SJSA1 (cell line): Measurements from ENCODE around the gene CRYZL1. TPM values are rescaled to one million over a fixed set of nuclear protein-coding genes. Genes with fewer than 3 reads are reported as not detected.

Experiments
- DNase-seq, 2 experiments: peaks; one replicate each; pipeline ENCODE4 v3.0.0-alpha.2; 2015 to 2020; ENCODE audit warnings: low spot score in 2 of 2, low read depth in 1 of 2
- H3K27ac ChIP-seq: fragments of 250-450 bp; sonication (Bioruptor Pico); 2 replicates; pipeline ENCODE4 v1.5.1; 2020; ENCODE audit warnings: mild to moderate bottlenecking, moderate library complexity
- H3K27me3 ChIP-seq: fragments of 250-450 bp; sonication (Bioruptor Pico); replicated peaks from 2 replicates; pipeline ENCODE4 v1.5.1; 2020; ENCODE audit warnings: mild to moderate bottlenecking, moderate library complexity
- H3K36me3 ChIP-seq: fragments of 250-450 bp; sonication (Bioruptor Pico); 2 replicates; pipeline ENCODE4 v1.5.1; 2020; ENCODE audit warnings: mild to moderate bottlenecking
- H3K4me1 ChIP-seq: fragments of 250-450 bp; sonication (Bioruptor Pico); replicated peaks from 2 replicates; pipeline ENCODE4 v1.6.1; 2021; ENCODE audit warnings: mild to moderate bottlenecking
- H3K4me3 ChIP-seq: fragments of 250-450 bp; sonication (Bioruptor Pico); 2 replicates; pipeline ENCODE4 v1.5.1; 2020; ENCODE audit warnings: mild to moderate bottlenecking
- H3K9me3 ChIP-seq: fragments of 250-450 bp; sonication (Bioruptor Pico); replicated peaks from 2 replicates; pipeline ENCODE4 v1.5.1; 2020; ENCODE audit warnings: mild to moderate bottlenecking
- total RNA-seq: library from RNA; depleted of rRNA; stranded (reverse); fragments of >200 nt; shearing (Covaris generic); gene quantifications from 2 replicates; pipeline ENCODE4 v1.2.3, GENCODE V29; 2014

Gene CRYZL1
- total RNA-seq, 1 experiment from 2014 or later = 15.3 TPM

GRCh38 chr21:33673473-33673872 is 31.9 kb upstream of the CRYZL1 start:
- Histone ChIP-seq H3K27ac (no peak overlapping the region), H3K4me1 (peaks cover 8% of the 10 kb centered on the region; the same call in 1 of the 2 replicates), H3K36me3 (peaks cover 6% of the 10 kb centered on the region; the same call in 1 of the 2 replicates), H3K27me3 (no peaks in the 10 kb centered on the region), H3K9me3 (no peaks in the 10 kb centered on the region), H3K4me3 (no peak overlapping the region)
- DNase-seq = no peak

- no peaks in the 10 kb centered on the region for H3K9me3 ChIP-seq
- H3K4me1 ChIP-seq = no peaks in the 10 kb centered on the region; the same call in 1 of the 2 replicates
- H3K4me3 ChIP-seq = no peak overlapping the region
- DNase-seq = no peak
- H3K27ac ChIP-seq = no peak overlapping the region
- H3K36me3 ChIP-seq = peaks cover 6% of the 10 kb centered on the region; the same call in 1 of the 2 replicates
- H3K27me3 ChIP-seq = no peaks in the 10 kb centered on the region
Observed at GRCh38 chr21:33670076-33670978, 28.8 kb upstream of the CRYZL1 start.

GRCh38 chr21:33668620-33669019 is 27.1 kb upstream of the CRYZL1 start:
- Histone ChIP-seq H3K9me3 (no peaks in the 10 kb centered on the region), H3K4me3 (no peak overlapping the region), H3K27me3 (no peaks in the 10 kb centered on the region), H3K4me1 (no peaks in the 10 kb centered on the region; the same call in 1 of the 2 replicates), H3K27ac (no peak overlapping the region), H3K36me3 (peaks cover 6% of the 10 kb centered on the region; the same call in 1 of the 2 replicates)
- DNase-seq = no peak

- Histone ChIP-seq H3K9me3 (no peaks in the 10 kb centered on the region), H3K27ac (no peak overlapping the region), H3K4me3 (no peak overlapping the region), H3K36me3 (peaks cover 6% of the 10 kb centered on the region; the same call in 1 of the 2 replicates), H3K27me3 (no peaks in the 10 kb centered on the region), H3K4me1 (no peaks in the 10 kb centered on the region; the same call in 1 of the 2 replicates)
- DNase-seq = no peak
Observed at GRCh38 chr21:33668180-33668579, 26.6 kb upstream of the CRYZL1 start.

- Histone ChIP-seq H3K4me3 (no peak overlapping the region), H3K27me3 (no peaks in the 10 kb centered on the region), H3K4me1 (no peaks in the 10 kb centered on the region; the same call in 1 of the 2 replicates), H3K36me3 (peaks cover 6% of the 10 kb centered on the region; the same call in 1 of the 2 replicates), H3K27ac (no peak overlapping the region), H3K9me3 (no peaks in the 10 kb centered on the region)
- DNase-seq = no peak
Observed at GRCh38 chr21:33667636-33668035, 26.1 kb upstream of the CRYZL1 start.

- no peak overlapping the region for H3K27ac ChIP-seq
- peaks cover 2% of the 10 kb centered on the region; the same call in 1 of the 2 replicates for H3K36me3 ChIP-seq
- H3K4me1 ChIP-seq = no peaks in the 10 kb centered on the region; the same call in 1 of the 2 replicates
- H3K9me3 ChIP-seq = no peaks in the 10 kb centered on the region
- H3K4me3 ChIP-seq = no peak overlapping the region
- no peaks in the 10 kb centered on the region for H3K27me3 ChIP-seq
- DNase-seq = no peak
Observed at GRCh38 chr21:33666153-33666552, 24.6 kb upstream of the CRYZL1 start.

GRCh38 chr21:33664135-33664534 is 22.6 kb upstream of the CRYZL1 start:
- no peak for DNase-seq
- no peak overlapping the region for H3K27ac ChIP-seq
- no peaks in the 10 kb centered on the region for H3K9me3 ChIP-seq
- H3K4me1 ChIP-seq = no peaks in the 10 kb centered on the region; the same call in 1 of the 2 replicates
- no peaks in the 10 kb centered on the region for H3K36me3 ChIP-seq
- H3K27me3 ChIP-seq = no peaks in the 10 kb centered on the region
- no peak overlapping the region for H3K4me3 ChIP-seq

- no peak for DNase-seq
- Histone ChIP-seq H3K27me3 (no peaks in the 10 kb centered on the region), H3K4me3 (no peak overlapping the region), H3K4me1 (no peaks in the 10 kb centered on the region; the same call in 1 of the 2 replicates), H3K27ac (no peak overlapping the region), H3K36me3 (no peaks in the 10 kb centered on the region), H3K9me3 (no peaks in the 10 kb centered on the region)
Observed at GRCh38 chr21:33663241-33663640, 21.7 kb upstream of the CRYZL1 start.

- H3K27me3 ChIP-seq = no peaks in the 10 kb centered on the region
- H3K4me1 ChIP-seq = peaks cover 6% of the 10 kb centered on the region
- no peak overlapping the region for H3K27ac ChIP-seq
- H3K4me3 ChIP-seq = no peak overlapping the region
- DNase-seq = no peak
- H3K36me3 ChIP-seq = 0 out of 2 replicates have a peak, but pooled peaks cover 1% of the 10 kb centered on the region
- no peaks in the 10 kb centered on the region for H3K9me3 ChIP-seq
Observed at GRCh38 chr21:33662046-33662445, 20.5 kb upstream of the CRYZL1 start.

- DNase-seq = no peak
Observed at GRCh38 chr21:33661146-33661545, 19.6 kb upstream of the CRYZL1 start.

GRCh38 chr21:33660406-33660805 is 18.9 kb upstream of the CRYZL1 start:
- no peak overlapping the region for H3K4me3 ChIP-seq
- H3K9me3 ChIP-seq = no peaks in the 10 kb centered on the region
- peaks cover 20% of the 10 kb centered on the region for H3K4me1 ChIP-seq
- DNase-seq = no peak
- no peak overlapping the region for H3K27ac ChIP-seq
- H3K36me3 ChIP-seq = 0 out of 2 replicates have a peak, but pooled peaks cover 3% of the 10 kb centered on the region
- no peaks in the 10 kb centered on the region for H3K27me3 ChIP-seq

More at GRCh38 chr21:33661146-33661545, 19.6 kb upstream of the CRYZL1 start:
- Histone ChIP-seq H3K36me3 (0 out of 2 replicates have a peak, but pooled peaks cover 3% of the 10 kb centered on the region), H3K27ac (no peak overlapping the region), H3K4me3 (no peak overlapping the region), H3K9me3 (no peaks in the 10 kb centered on the region), H3K4me1 (peaks cover 15% of the 10 kb centered on the region), H3K27me3 (no peaks in the 10 kb centered on the region)

- no peak overlapping the region for H3K27ac ChIP-seq
- H3K4me1 ChIP-seq = peaks cover 29% of the 10 kb centered on the region
- H3K27me3 ChIP-seq = no peaks in the 10 kb centered on the region
- peaks cover 3% of the 10 kb centered on the region; the same call in 1 of the 2 replicates for H3K36me3 ChIP-seq
- no peak for DNase-seq
- no peak overlapping the region for H3K4me3 ChIP-seq
- H3K9me3 ChIP-seq = no peaks in the 10 kb centered on the region
Observed at GRCh38 chr21:33659568-33659949, 18.0 kb upstream of the CRYZL1 start.

GRCh38 chr21:33658919-33659567 is 17.5 kb upstream of the CRYZL1 start:
- Histone ChIP-seq H3K4me1 (peaks cover 32% of the 10 kb centered on the region), H3K27me3 (no peaks in the 10 kb centered on the region), H3K27ac (no peak overlapping the region), H3K9me3 (no peaks in the 10 kb centered on the region), H3K4me3 (no peak overlapping the region), H3K36me3 (peaks cover 3% of the 10 kb centered on the region; the same call in 1 of the 2 replicates)
- DNase-seq = no peak
